SK-N-SH treated with all-trans-retinoic acid at 6 μM for 48 hours (cell line): ENCODE data around the gene MRPL38.

Source experiments
- ATAC-seq: fragments of 200-7000 bp; cut with Tn5 transposase; 3 replicates; pipeline ENCODE4 v1.9.1; 2020; ENCODE audit warnings: mild to moderate bottlenecking, moderate library complexity
- ARNTL ChIP-seq: fragments of 450-650 bp; formaldehyde crosslinking; IDR thresholded peaks from 2 replicates; pipeline ENCODE4 v1.5.0; 2020; ENCODE audit warnings: low read depth, mild to moderate bottlenecking, moderate library complexity, borderline replicate concordance
- CSRNP3 ChIP-seq: fragments of 250-450 bp; sonication (Bioruptor Pico); IDR thresholded peaks from 2 replicates; pipeline ENCODE4 v1.5.1; 2021; ENCODE audit warnings: mild to moderate bottlenecking, moderate library complexity
- ESRRG ChIP-seq: fragments of 250-450 bp; sonication (Bioruptor Pico); IDR thresholded peaks from 2 replicates; pipeline ENCODE4 v1.6.1; 2021; ENCODE audit warnings: mild to moderate bottlenecking
- GLIS3 ChIP-seq: fragments of 250-450 bp; sonication (Bioruptor Pico); IDR thresholded peaks from 2 replicates; pipeline ENCODE4 v1.5.0; 2020; ENCODE audit warnings: mild to moderate bottlenecking, moderate library complexity
- ISL1 ChIP-seq: fragments of 250-450 bp; sonication (Bioruptor Pico); IDR thresholded peaks from 2 replicates; pipeline ENCODE4 v2.1.2; 2022; ENCODE audit warnings: mild to moderate bottlenecking, moderate library complexity
- OSR1 ChIP-seq: fragments of 250-450 bp; sonication (Bioruptor Pico); IDR thresholded peaks from 2 replicates; pipeline ENCODE4 v1.8.0; 2022; ENCODE audit warnings: moderate library complexity, mild to moderate bottlenecking, inconsistent platforms
- PATZ1 ChIP-seq: fragments of 250-450 bp; sonication (Bioruptor Pico); IDR thresholded peaks from 2 replicates; pipeline ENCODE4 v1.8.0; 2020; ENCODE audit warnings: mild to moderate bottlenecking, moderate library complexity, borderline replicate concordance
- POU6F1 ChIP-seq: fragments of 250-450 bp; sonication (Bioruptor Pico); IDR thresholded peaks from 2 replicates; pipeline ENCODE4 v1.8.0; 2021; ENCODE audit warnings: low read depth, mild to moderate bottlenecking, moderate library complexity, borderline replicate concordance
- PPARA ChIP-seq: fragments of 250-450 bp; sonication (Bioruptor Pico); IDR thresholded peaks from 2 replicates; pipeline ENCODE4 v1.5.0; 2020; ENCODE audit warnings: mild to moderate bottlenecking, borderline replicate concordance
- RARB ChIP-seq: fragments of 250-450 bp; sonication (Bioruptor Pico); IDR thresholded peaks from 2 replicates; pipeline ENCODE4 v1.8.0; 2021; ENCODE audit warnings: mild to moderate bottlenecking, moderate library complexity
- SNAI2 ChIP-seq: fragments of 250-450 bp; sonication (Bioruptor Pico); IDR thresholded peaks from 2 replicates; pipeline ENCODE4 v1.5.0; 2020; ENCODE audit warnings: mild to moderate bottlenecking, moderate library complexity
- TCF4 ChIP-seq: fragments of 250-450 bp; sonication (Bioruptor Pico); IDR thresholded peaks from 2 replicates; pipeline ENCODE4 v1.8.0; 2021; ENCODE audit warnings: mild to moderate bottlenecking, moderate library complexity, borderline replicate concordance
- TOX ChIP-seq: fragments of 250-450 bp; sonication (Bioruptor Pico); IDR thresholded peaks from 2 replicates; pipeline ENCODE4 v1.8.0; 2021; ENCODE audit warnings: mild to moderate bottlenecking, moderate library complexity, borderline replicate concordance
- TSHZ2 ChIP-seq: fragments of 250-450 bp; sonication (Bioruptor Pico); IDR thresholded peaks from 2 replicates; pipeline ENCODE4 v1.5.0; 2020; ENCODE audit warnings: mild to moderate bottlenecking, moderate library complexity
- ZC3H10 ChIP-seq: fragments of 250-450 bp; sonication (Bioruptor Pico); IDR thresholded peaks from 2 replicates; pipeline ENCODE4 v1.5.1; 2021; ENCODE audit warnings: mild to moderate bottlenecking, moderate library complexity
- ZFP3 ChIP-seq: fragments of 250-450 bp; sonication (Bioruptor Pico); IDR thresholded peaks from 2 replicates; pipeline ENCODE4 v1.5.0; 2020; ENCODE audit warnings: mild to moderate bottlenecking, moderate library complexity
- ZFP30 ChIP-seq: fragments of 450-650 bp; formaldehyde crosslinking; IDR thresholded peaks from 2 replicates; pipeline ENCODE4 v1.5.0; 2022; ENCODE audit warnings: mild to moderate bottlenecking, moderate library complexity
- ZNF70 ChIP-seq: fragments of 450-650 bp; formaldehyde crosslinking; IDR thresholded peaks from 2 replicates; pipeline ENCODE4 v1.5.0; 2020; ENCODE audit warnings: mild to moderate bottlenecking, moderate library complexity
- ZNF8 ChIP-seq: fragments of 450-650 bp; formaldehyde crosslinking; IDR thresholded peaks from 2 replicates; pipeline ENCODE4 v1.5.0; 2020; ENCODE audit warnings: mild to moderate bottlenecking, moderate library complexity

The MRPL38 gene

GRCh38 chr17:75909051-75909811, 4.5 kb upstream of the MRPL38 start:
- TF ChIP-seq GLIS3 (CRISPR knock-in tag) (no peak), CSRNP3 (CRISPR knock-in tag) (no peak), TOX (CRISPR knock-in tag) (no peak), OSR1 (no peak), ZFP30 (no peak), ISL1 (CRISPR knock-in tag) (no peak), PPARA (CRISPR knock-in tag) (no peak), SNAI2 (no peak), ARNTL (CRISPR knock-in tag) (no peak), ZFP3 (CRISPR knock-in tag) (no peak), TSHZ2 (CRISPR knock-in tag) (no peak), RARB (CRISPR knock-in tag) (no peak), ZNF70 (CRISPR knock-in tag) (no peak), ZC3H10 (CRISPR knock-in tag) (no peak)
- ATAC-seq, result no peak

GRCh38 chr17:75908201-75908600, 3.5 kb upstream of the MRPL38 start:
- no peak for ATAC-seq

GRCh38 chr17:75906143-75906884, 1.6 kb upstream of the MRPL38 start:
- TF ChIP-seq POU6F1, result no peak
- no peak for TF ChIP-seq ARNTL (CRISPR knock-in tag)
- no peak for TF ChIP-seq ZNF8 (CRISPR knock-in tag)
- no peak for TF ChIP-seq TCF4 (CRISPR knock-in tag)
- no peak for ATAC-seq

More at GRCh38 chr17:75908201-75908600, 3.5 kb upstream of the MRPL38 start:
- no peak for TF ChIP-seq ESRRG (CRISPR knock-in tag)
- TF ChIP-seq PATZ1, result no peak
- TF ChIP-seq ZC3H10 (CRISPR knock-in tag), result no peak
- no peak for TF ChIP-seq ARNTL (CRISPR knock-in tag)
- TF ChIP-seq ZNF70 (CRISPR knock-in tag), result no peak
- no peak for TF ChIP-seq OSR1
- TF ChIP-seq PPARA (CRISPR knock-in tag), result no peak

GRCh38 chr17:75902406-75902805, 2.3 kb downstream of the MRPL38 start:
- no peak for ATAC-seq
- TF ChIP-seq POU6F1 (no peak), TSHZ2 (CRISPR knock-in tag) (no peak), TOX (CRISPR knock-in tag) (no peak), ZNF70 (CRISPR knock-in tag) (no peak), SNAI2 (no peak), TCF4 (CRISPR knock-in tag) (no peak), ARNTL (CRISPR knock-in tag) (no peak)
